SK-N-MC (cell line): Measurements from ENCODE around the gene HNRNPUL2.

ENCODE experiments used
- EZH2 ChIP-seq: fragments of 200-600 bp; sonication (generic); IDR thresholded peaks from one replicate; pipeline ENCODE4 v1.6.1; 2017; ENCODE audit warnings: antibody characterized with exemption
- FOXP2 ChIP-seq: optimal IDR thresholded peaks from 2 replicates; pipeline ENCODE3; 2011; ENCODE audit warnings: mild to moderate bottlenecking, moderate library complexity; ENCODE audit not compliant: insufficient read depth; ENCODE audit errors: extremely low read length, control extremely low read depth
- POLR2AphosphoS5 ChIP-seq: IDR thresholded peaks from 2 replicates; pipeline ENCODE4 v1.6.1; 2012; ENCODE audit warnings: mild to moderate bottlenecking, low read depth, low read length, borderline replicate concordance

GRCh38 chr11:62677714-62678113, 49.5 kb downstream of the HNRNPUL2 start:
- TF ChIP-seq EZH2 (no peak), FOXP2 (no peak), POLR2AphosphoS5 (no peak)
